LNCaP clone FGC (cell line): ENCODE measurements around the gene OR4D6.

Experiments used
- DNase-seq: peaks from one replicate; pipeline ENCODE4 v3.0.0-alpha.2; 2011; ENCODE audit warnings: low read depth
- H3K4me3 ChIP-seq: 2 replicates; pipeline ENCODE4 v1.5.1; 2011; ENCODE audit warnings: mild to moderate bottlenecking, low read depth, low read length, control low read depth
- CTCF ChIP-seq: IDR thresholded peaks from 2 replicates; pipeline ENCODE4 v1.5.1; 2012; ENCODE audit warnings: mild to moderate bottlenecking; ENCODE audit not compliant: control insufficient read depth, insufficient read depth; ENCODE audit errors: extremely low read depth

The OR4D6 gene

GRCh38 chr11:59456661-59457060 lies at the start of gene OR4D6:
Gene OR4D6, plus strand, starts transcription at chr11:59456961. Its CDS starts 0 bp downstream, at chr11:59456961.
- no peak within 1 kb of the TSS for H3K4me3 ChIP-seq
- TF ChIP-seq CTCF = no peak
- no peak for DNase-seq

- no peak for TF ChIP-seq CTCF
- no peak overlapping the region for H3K4me3 ChIP-seq
- DNase-seq = no peak
Measured at GRCh38 chr11:59413646-59414045, 43.1 kb upstream of the OR4D6 start.

GRCh38 chr11:59415111-59415510 lies 41.6 kb upstream of the OR4D6 start:
- no peak for DNase-seq
- TF ChIP-seq CTCF = no peak
- no peak overlapping the region for H3K4me3 ChIP-seq

- DNase-seq = no peak
- TF ChIP-seq CTCF = no peak
- H3K4me3 ChIP-seq = no peak overlapping the region
Measured at GRCh38 chr11:59416613-59417012, 40.1 kb upstream of the OR4D6 start.

GRCh38 chr11:59417023-59417422 lies 39.7 kb upstream of the OR4D6 start:
- DNase-seq = no peak
- TF ChIP-seq CTCF = no peak
- no peak overlapping the region for H3K4me3 ChIP-seq

GRCh38 chr11:59418156-59418555 lies 38.6 kb upstream of the OR4D6 start:
- no peak for TF ChIP-seq CTCF

GRCh38 chr11:59423835-59424234 lies 32.9 kb upstream of the OR4D6 start:
- DNase-seq = no peak
- no peak for TF ChIP-seq CTCF
- no peak overlapping the region for H3K4me3 ChIP-seq

More at GRCh38 chr11:59418156-59418555, 38.6 kb upstream of the OR4D6 start:
- no peak for DNase-seq
- H3K4me3 ChIP-seq = no peak overlapping the region
